HG03139 (cell line): ENCODE data around the gene PEF1.
A peak's percentile ranks its signal among the peaks of the same experiment; 100 is the strongest.

ENCODE experiments used
- ATAC-seq: cut with Tn5 transposase; IDR thresholded peaks from one replicate; pipeline ENCODE4 v1.9.1; 2021; ENCODE audit not compliant: unreplicated experiment

Gene PEF1

GRCh38 chr1:31644560-31645273, at the start of gene PEF1:
Gene PEF1 (minus strand): TSS chr1:31644876. CDS start chr1:31644864, 12 bp downstream.
- peak; percentile 93 for ATAC-seq

GRCh38 chr1:31693231-31693630, 48.6 kb upstream of the PEF1 start:
- no peak for ATAC-seq

- no peak for ATAC-seq
Measured at GRCh38 chr1:31691951-31692350, 47.3 kb upstream of the PEF1 start.

GRCh38 chr1:31691446-31691845, 46.8 kb upstream of the PEF1 start:
- ATAC-seq = no peak

GRCh38 chr1:31690921-31691320, 46.2 kb upstream of the PEF1 start:
- ATAC-seq = no peak

- no peak for ATAC-seq
Measured at GRCh38 chr1:31689854-31690253, 45.2 kb upstream of the PEF1 start.

- ATAC-seq = no peak
Measured at GRCh38 chr1:31689379-31689778, 44.7 kb upstream of the PEF1 start.

- no peak for ATAC-seq
Measured at GRCh38 chr1:31688233-31688918, 43.7 kb upstream of the PEF1 start.

- no peak for ATAC-seq
Measured at GRCh38 chr1:31687601-31688000, 42.9 kb upstream of the PEF1 start.

GRCh38 chr1:31685795-31686194, 41.1 kb upstream of the PEF1 start:
- ATAC-seq = no peak

- no peak for ATAC-seq
Measured at GRCh38 chr1:31683997-31684396, 39.3 kb upstream of the PEF1 start.

GRCh38 chr1:31681415-31681814, 36.7 kb upstream of the PEF1 start:
- no peak for ATAC-seq

GRCh38 chr1:31679676-31680230, 35.1 kb upstream of the PEF1 start:
- ATAC-seq = no peak

- ATAC-seq = no peak
Measured at GRCh38 chr1:31679091-31679490, 34.4 kb upstream of the PEF1 start.

- no peak for ATAC-seq
Measured at GRCh38 chr1:31678681-31679080, 34.0 kb upstream of the PEF1 start.

- ATAC-seq = no peak
Measured at GRCh38 chr1:31677949-31678348, 33.3 kb upstream of the PEF1 start.

GRCh38 chr1:31677401-31677800, 32.7 kb upstream of the PEF1 start:
- ATAC-seq = no peak

GRCh38 chr1:31675756-31676155, 31.1 kb upstream of the PEF1 start:
- no peak for ATAC-seq

GRCh38 chr1:31675161-31675560, 30.5 kb upstream of the PEF1 start:
- ATAC-seq = no peak

GRCh38 chr1:31674626-31675025, 29.9 kb upstream of the PEF1 start:
- no peak for ATAC-seq

GRCh38 chr1:31673433-31673832, 28.8 kb upstream of the PEF1 start:
- ATAC-seq = no peak

GRCh38 chr1:31672986-31673385, 28.3 kb upstream of the PEF1 start:
- ATAC-seq = no peak
